NCI-H748 treated with DMSO at 0.1 percent for 48 hours (cell line): ENCODE measurements around the gene PCDHA5.
A peak's percentile ranks its signal among the peaks of the same experiment; 100 is the strongest.
"Not testable (repeated sequence)": the region's sequence is repeated elsewhere in the genome, so short reads cannot be mapped to it uniquely, and the experiment has no call there.

Experiments
- DNase-seq: peaks from one replicate; lab custom pipeline; 2025; lab: John Stamatoyannopoulos, UW

PCDHA5 gene

GRCh38 chr5:140823475-140823874, 2.1 kb downstream of the PCDHA5 start:
- DNase-seq: no peak

- no peak for DNase-seq
These were observed 6.4 kb downstream of the PCDHA5 start, which contains the start of gene PCDHA6 for GRCh38 chr5:140827704-140828361. Gene PCDHA6 (plus strand): TSS chr5:140827960. CDS start chr5:140828092, 132 bp downstream.

- no peak for DNase-seq
These were observed 6.9 kb downstream of the PCDHA5 start for GRCh38 chr5:140828362-140828737.

DNA sequence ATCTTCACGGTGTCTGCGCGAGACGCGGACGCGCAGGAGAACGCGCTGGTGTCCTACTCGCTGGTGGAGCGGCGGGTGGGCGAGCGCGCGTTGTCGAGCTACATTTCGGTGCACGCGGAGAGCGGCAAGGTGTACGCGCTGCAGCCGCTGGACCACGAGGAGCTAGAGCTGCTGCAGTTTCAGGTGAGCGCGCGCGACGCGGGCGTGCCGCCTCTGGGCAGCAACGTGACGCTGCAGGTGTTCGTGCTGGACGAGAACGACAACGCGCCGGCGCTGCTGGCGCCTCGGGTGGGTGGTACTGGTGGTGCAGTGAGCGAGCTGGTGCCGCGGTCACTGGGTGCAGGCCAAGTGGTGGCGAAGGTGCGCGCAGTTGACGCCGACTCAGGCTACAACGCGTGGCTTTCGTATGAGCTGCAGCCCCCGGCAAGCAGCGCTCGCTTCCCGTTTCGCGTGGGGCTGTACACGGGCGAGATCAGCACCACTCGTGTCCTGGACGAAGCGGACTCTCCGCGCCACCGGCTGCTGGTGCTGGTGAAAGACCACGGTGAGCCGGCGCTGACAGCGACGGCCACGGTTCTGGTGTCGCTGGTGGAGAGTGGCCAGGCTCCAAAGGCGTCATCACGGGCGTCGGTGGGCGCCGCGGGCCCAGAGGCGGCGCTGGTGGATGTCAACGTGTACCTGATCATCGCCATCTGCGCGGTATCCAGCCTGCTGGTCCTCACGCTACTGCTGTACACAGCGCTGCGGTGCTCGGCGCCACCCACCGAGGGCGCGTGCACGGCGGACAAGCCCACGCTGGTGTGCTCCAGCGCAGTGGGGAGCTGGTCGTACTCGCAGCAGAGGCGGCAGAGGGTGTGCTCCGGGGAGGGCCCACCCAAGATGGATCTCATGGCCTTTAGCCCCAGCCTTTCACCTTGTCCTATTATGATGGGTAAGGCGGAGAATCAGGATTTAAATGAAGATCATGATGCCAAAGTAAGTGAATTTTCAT, 8.4 kb downstream of the PCDHA5 start:
- not testable (repeated sequence) for DNase-seq

GRCh38 chr5:140833993-140834392, 12.6 kb downstream of the PCDHA5 start, which contains the start of gene PCDHA7:
Gene PCDHA7 (plus strand): TSS chr5:140834269. CDS start chr5:140834384, 115 bp downstream.
- no peak for DNase-seq

DNA sequence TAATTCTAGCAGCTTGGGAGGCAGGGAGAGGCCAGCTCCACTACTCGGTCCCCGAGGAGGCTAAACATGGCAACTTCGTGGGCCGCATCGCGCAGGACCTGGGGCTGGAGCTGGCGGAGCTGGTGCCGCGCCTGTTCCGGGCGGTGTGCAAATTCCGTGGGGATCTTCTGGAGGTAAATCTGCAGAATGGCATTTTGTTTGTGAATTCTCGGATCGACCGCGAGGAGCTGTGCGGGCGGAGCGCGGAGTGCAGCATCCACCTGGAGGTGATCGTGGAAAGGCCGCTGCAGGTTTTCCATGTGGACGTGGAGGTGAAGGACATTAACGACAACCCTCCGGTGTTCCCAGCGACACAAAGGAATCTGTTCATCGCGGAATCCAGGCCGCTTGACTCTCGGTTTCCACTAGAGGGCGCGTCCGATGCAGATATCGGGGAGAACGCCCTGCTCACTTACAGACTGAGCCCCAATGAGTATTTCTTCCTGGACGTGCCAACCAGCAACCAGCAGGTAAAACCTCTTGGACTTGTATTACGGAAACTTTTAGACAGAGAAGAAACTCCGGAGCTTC, 13.1 kb downstream of the PCDHA5 start:
- DNase-seq: not testable (repeated sequence)

GRCh38 chr5:140835622-140836510, 14.5 kb downstream of the PCDHA5 start:
- no peak for DNase-seq

DNA sequence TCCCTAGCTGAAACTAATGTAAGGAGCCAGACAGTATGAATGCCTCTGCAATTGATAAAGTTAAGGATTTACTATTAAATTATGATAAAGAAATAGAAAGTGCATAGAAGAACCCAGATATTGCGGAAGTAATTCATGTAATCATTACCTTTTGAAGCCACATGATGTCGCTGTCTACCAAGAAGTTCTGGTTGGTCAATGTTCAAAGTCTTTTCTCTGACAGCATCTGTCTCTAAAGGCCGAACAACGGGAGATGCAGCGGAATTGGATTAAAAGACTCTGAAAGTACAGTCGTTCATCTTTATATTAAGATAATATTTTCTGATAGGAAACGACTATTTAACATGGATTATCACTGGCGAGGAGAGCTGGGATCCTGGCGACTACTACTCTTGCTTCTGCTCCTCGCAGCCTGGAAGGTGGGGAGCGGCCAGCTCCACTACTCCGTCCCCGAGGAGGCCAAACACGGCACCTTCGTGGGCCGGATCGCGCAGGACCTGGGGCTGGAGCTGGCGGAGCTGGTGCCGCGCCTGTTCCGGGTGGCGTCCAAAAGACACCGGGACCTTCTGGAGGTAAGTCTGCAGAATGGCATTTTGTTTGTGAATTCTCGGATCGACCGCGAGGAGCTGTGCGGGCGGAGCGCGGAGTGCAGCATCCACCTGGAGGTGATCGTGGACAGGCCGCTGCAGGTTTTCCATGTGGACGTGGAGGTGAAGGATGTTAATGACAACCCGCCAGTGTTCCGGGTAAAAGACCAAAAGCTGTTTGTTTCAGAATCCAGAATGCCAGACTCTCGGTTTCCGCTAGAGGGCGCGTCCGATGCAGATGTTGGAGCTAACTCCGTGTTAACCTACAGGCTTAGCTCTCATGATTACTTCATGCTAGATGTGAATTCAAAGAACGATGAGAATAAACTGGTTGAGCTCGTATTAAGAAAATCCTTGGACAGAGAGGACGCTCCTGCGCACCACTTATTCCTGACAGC, 19.9 kb downstream of the PCDHA5 start, which contains the start of gene PCDHA8:
PCDHA8 (plus strand) TSS at position 210 of the 985 bp plus-strand sequence; CDS start at position 345, 135 bp downstream.
- DNase-seq: peak; percentile 79

GRCh38 chr5:140842798-140843733, 21.7 kb downstream of the PCDHA5 start:
- DNase-seq: no peak

DNA sequence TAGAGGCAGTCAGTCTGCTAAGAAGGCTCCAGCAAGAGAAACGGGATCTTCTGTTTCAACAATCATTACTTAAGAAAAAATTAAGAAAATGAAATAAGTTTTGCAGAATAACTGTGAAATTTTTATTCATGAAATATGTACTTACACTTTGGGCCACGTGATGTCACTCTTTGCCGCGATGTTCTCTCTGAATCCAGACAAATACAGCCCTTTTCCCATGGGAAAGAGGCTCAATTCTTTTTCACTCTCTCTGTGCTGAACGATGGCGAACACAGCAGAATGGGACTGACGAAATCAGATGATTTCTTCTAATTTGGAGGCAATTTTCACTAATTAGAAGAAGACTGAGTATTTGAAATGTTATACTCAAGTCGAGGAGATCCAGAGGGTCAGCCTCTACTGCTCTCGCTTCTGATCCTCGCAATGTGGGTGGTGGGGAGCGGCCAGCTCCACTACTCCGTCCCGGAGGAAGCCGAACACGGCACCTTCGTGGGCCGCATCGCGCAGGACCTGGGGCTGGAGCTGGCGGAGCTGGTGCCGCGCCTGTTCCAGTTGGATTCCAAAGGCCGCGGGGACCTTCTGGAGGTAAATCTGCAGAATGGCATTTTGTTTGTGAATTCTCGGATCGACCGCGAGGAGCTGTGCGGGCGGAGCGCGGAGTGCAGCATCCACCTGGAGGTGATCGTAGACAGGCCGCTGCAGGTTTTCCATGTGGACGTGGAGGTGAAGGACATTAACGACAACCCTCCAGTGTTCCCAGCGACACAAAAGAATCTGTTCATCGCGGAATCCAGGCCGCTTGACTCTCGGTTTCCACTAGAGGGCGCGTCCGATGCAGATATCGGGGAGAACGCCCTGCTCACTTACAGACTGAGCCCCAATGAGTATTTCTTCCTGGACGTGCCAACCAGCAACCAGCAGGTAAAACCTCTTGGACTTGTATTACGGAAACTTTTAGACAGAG, 27.0 kb downstream of the PCDHA5 start, which contains the start of gene PCDHA9:
PCDHA9 (plus strand) TSS at position 244 of the 964 bp plus-strand sequence; CDS start at position 358, 114 bp downstream.
- DNase-seq: not testable (repeated sequence)

DNA sequence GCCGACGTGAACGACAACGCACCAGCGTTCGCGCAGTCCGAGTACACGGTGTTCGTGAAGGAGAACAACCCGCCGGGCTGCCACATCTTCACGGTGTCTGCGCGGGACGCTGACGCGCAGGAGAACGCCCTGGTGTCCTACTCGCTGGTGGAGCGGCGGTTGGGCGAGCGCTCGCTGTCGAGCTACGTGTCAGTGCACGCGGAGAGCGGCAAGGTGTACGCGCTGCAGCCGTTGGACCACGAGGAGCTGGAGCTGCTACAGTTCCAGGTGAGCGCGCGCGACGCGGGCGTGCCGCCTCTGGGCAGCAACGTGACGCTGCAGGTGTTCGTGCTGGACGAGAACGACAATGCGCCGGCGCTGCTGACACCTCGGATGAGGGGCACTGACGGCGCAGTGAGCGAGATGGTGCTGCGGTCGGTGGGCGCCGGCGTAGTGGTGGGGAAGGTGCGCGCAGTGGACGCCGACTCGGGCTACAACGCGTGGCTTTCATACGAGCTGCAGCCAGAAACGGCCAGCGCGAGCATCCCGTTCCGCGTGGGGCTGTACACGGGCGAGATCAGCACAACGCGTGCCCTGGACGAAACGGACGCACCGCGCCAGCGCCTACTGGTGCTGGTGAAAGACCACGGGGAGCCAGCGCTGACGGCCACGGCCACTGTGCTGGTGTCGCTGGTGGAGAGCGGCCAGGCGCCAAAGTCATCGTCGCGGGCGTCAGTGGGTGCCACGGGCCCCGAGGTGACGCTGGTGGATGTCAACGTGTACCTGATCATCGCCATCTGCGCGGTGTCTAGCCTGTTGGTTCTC, 28.6 kb downstream of the PCDHA5 start:
- DNase-seq: not testable (repeated sequence)

- DNase-seq: no peak
These were observed 34.6 kb downstream of the PCDHA5 start, which contains the start of gene PCDHA10 for GRCh38 chr5:140855772-140856674. Gene PCDHA10 (plus strand): TSS chr5:140855897. CDS start chr5:140856049, 152 bp downstream.

DNA sequence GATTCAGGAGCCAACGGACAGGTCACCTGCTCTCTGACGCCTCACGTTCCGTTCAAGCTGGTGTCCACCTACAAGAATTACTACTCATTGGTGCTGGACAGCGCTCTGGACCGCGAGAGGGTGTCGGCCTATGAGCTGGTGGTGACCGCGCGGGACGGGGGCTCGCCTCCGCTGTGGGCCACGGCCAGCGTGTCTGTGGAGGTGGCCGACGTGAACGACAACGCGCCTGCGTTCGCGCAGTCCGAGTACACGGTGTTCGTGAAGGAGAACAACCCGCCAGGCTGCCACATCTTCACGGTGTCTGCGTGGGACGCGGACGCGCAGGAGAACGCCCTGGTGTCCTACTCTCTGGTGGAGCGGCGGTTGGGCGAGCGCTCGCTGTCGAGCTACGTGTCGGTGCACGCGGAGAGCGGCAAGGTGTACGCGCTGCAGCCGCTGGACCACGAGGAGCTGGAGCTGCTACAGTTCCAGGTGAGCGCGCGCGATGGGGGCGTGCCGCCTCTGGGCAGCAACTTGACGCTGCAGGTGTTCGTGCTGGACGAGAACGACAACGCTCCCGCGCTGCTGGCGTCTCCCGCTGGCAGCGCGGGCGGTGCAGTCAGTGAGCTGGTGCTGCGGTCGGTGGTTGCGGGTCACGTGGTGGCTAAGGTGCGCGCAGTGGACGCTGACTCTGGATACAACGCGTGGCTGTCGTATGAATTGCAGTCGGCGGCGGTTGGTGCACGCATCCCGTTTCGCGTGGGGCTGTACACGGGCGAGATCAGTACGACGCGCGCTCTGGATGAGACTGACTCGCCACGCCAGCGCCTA, 36.0 kb downstream of the PCDHA5 start:
- DNase-seq: no peak

DNA sequence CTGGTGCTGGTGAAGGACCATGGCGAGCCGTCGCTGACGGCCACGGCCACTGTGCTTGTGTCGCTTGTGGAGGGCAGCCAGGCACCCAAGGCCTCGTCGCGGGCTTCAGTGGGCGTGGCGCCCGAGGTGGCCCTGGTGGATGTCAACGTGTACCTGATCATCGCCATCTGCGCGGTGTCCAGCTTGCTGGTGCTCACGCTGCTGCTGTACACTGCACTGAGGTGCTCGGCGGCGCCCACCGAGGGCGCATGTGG, 36.5 kb downstream of the PCDHA5 start:
- DNase-seq: no peak
